HG02798 (cell line): ENCODE measurements around the gene RNF166.
"Not testable (repeated sequence)": the region's sequence is repeated elsewhere in the genome, so short reads cannot be mapped to it uniquely, and the experiment has no call there.

Experiments
- ATAC-seq: cut with Tn5 transposase; IDR thresholded peaks from one replicate; pipeline ENCODE4 v1.9.1; 2021; ENCODE audit warnings: mild to moderate bottlenecking; ENCODE audit not compliant: unreplicated experiment, poor library complexity

RNF166 gene

GRCh38 chr16:88680554-88681083 lies 25.6 kb downstream of the RNF166 start:
- no peak for ATAC-seq

- no peak for ATAC-seq
Observed at GRCh38 chr16:88678224-88678979, 27.8 kb downstream of the RNF166 start.

GRCh38 chr16:88677721-88678120 lies 28.5 kb downstream of the RNF166 start:
- no peak for ATAC-seq

- ATAC-seq, result no peak
Observed at GRCh38 chr16:88676502-88677242, 29.5 kb downstream of the RNF166 start.

- peak; percentile 42 for ATAC-seq
Observed at GRCh38 chr16:88673716-88674379, 32.4 kb downstream of the RNF166 start.

GRCh38 chr16:88672776-88673175 lies 33.4 kb downstream of the RNF166 start:
- no peak for ATAC-seq

- no peak for ATAC-seq
Observed at GRCh38 chr16:88671806-88672205, 34.4 kb downstream of the RNF166 start.

GRCh38 chr16:88669980-88670379 lies 36.2 kb downstream of the RNF166 start:
- no peak for ATAC-seq

- not testable (repeated sequence) for ATAC-seq
Observed at GRCh38 chr16:88669493-88669892, 36.7 kb downstream of the RNF166 start.

GRCh38 chr16:88667461-88667860 lies 38.7 kb downstream of the RNF166 start:
- no peak for ATAC-seq

- no peak for ATAC-seq
Observed at GRCh38 chr16:88665570-88665969, 40.6 kb downstream of the RNF166 start.

GRCh38 chr16:88665148-88665547 lies 41.1 kb downstream of the RNF166 start:
- no peak for ATAC-seq

- ATAC-seq, result peak; percentile 97
Observed at GRCh38 chr16:88662843-88663606, 43.2 kb downstream of the RNF166 start, which contains the start of gene MVD. Gene MVD, minus strand, starts transcription at chr16:88663091. Its CDS starts 11 bp downstream, at chr16:88663080.

- ATAC-seq, result no peak
Observed at GRCh38 chr16:88662222-88662842, 43.9 kb downstream of the RNF166 start.

- no peak for ATAC-seq
Observed at GRCh38 chr16:88661468-88661867, 44.7 kb downstream of the RNF166 start.

GRCh38 chr16:88659160-88659559 lies 47.0 kb downstream of the RNF166 start:
- no peak for ATAC-seq

GRCh38 chr16:88658714-88659113 lies 47.5 kb downstream of the RNF166 start:
- ATAC-seq, result no peak

GRCh38 chr16:88657371-88657770 lies 48.8 kb downstream of the RNF166 start:
- ATAC-seq, result no peak

- ATAC-seq, result no peak
Observed at GRCh38 chr16:88656291-88656980, 49.8 kb downstream of the RNF166 start.
